ENCODE measurements around the gene RGS7.

- no peak for TF ChIP-seq POLR2A (IDR thresholded peaks at IDR 0.05)
- TF ChIP-seq, protein P1, sequence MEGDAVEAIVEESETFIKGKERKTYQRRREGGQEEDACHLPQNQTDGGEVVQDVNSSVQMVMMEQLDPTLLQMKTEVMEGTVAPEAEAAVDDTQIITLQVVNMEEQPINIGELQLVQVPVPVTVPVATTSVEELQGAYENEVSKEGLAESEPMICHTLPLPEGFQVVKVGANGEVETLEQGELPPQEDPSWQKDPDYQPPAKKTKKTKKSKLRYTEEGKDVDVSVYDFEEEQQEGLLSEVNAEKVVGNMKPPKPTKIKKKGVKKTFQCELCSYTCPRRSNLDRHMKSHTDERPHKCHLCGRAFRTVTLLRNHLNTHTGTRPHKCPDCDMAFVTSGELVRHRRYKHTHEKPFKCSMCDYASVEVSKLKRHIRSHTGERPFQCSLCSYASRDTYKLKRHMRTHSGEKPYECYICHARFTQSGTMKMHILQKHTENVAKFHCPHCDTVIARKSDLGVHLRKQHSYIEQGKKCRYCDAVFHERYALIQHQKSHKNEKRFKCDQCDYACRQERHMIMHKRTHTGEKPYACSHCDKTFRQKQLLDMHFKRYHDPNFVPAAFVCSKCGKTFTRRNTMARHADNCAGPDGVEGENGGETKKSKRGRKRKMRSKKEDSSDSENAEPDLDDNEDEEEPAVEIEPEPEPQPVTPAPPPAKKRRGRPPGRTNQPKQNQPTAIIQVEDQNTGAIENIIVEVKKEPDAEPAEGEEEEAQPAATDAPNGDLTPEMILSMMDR (IDR thresholded peaks at IDR 0.05 in 4 of 5, conservative IDR thresholded peaks at IDR 0.05 in 1 of 5): no peak
Measured at GRCh38 chr1:241309651-241310050, 47.4 kb downstream of the RGS7 start.
